HG03175 (cell line): ENCODE data around the gene FAM156A.
"Not testable (repeated sequence)": the region's sequence is repeated elsewhere in the genome, so short reads cannot be mapped to it uniquely, and the experiment has no call there.

ENCODE experiments used
- ATAC-seq: cut with Tn5 transposase; IDR thresholded peaks from one replicate; pipeline ENCODE4 v1.9.1; 2021; ENCODE audit warnings: mild to moderate bottlenecking, moderate library complexity; ENCODE audit not compliant: unreplicated experiment

FAM156A gene

GRCh38 chrX:52958113-52958959, at the start of gene FAM156A:
Gene FAM156A, minus strand, starts transcription at chrX:52958518. Its CDS starts 9,930 bp downstream, at chrX:52948588.
- peak; percentile 88 for ATAC-seq

DNA sequence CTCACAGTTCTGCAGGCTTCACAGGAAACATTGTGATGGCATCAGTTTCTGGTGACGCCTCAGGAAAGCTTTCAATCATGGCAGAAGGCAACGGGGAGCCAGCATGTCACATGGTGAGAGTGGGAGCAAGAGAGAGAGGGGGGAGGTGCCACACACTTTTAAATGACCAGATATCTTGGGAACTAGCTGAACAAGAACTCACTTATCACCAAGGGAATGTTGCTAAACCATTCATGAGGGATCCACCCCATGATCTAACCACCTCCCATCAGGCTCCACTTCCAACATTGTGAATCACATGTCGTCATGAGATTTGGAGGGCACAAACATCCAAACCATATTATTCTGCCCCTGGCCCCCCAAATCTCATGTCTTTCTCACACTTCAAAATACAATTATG, 47.0 kb upstream of the FAM156A start:
- ATAC-seq = no peak

GRCh38 chrX:53004811-53005210, 46.5 kb upstream of the FAM156A start:
- no peak for ATAC-seq

DNA sequence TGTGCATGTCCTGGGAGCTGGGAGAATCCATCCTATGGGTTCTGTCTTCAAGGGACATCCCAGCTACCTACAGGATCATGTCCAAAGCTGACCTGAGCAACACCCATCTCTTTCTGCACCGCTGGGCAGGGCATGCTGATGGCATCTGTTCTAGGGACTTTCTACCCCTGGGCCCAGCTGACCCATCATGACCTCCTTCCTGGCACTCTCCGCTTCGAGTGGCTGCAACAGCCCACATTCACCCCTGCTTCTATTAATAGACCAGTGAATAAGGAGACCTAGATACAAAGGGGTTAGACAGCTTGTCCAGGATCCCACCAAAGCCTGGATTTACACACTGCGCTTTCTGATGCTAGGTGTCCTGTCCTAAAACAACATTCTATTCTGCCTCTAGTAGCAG, 45.7 kb upstream of the FAM156A start:
- no peak for ATAC-seq

- no peak for ATAC-seq
Observed at GRCh38 chrX:53003111-53003510, 44.8 kb upstream of the FAM156A start.

DNA sequence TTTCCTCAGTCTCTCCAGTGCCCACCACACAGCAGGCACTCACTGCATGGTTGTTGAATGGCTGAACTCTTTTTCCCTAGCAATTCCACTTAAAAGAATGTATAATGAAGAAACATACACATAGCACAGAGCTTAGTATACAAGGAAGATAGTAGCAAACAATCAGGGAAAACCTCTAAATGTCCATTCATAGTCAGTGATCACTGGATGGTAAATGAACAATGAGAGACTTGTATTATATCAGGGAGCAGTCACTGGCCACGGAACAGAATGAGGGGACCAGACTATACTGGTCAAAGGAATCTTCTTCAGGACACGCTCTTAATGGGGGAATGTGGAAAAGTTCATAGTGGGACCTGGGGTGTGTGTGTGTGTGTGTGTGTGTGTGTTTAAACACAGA, 43.6 kb upstream of the FAM156A start:
- no peak for ATAC-seq

GRCh38 chrX:53000447-53001135, 42.3 kb upstream of the FAM156A start:
- no peak for ATAC-seq

- no peak for ATAC-seq
Observed at GRCh38 chrX:52995987-52996331, 37.6 kb upstream of the FAM156A start.

GRCh38 chrX:52995135-52995986, 37.0 kb upstream of the FAM156A start:
- peak; percentile 95 for ATAC-seq

DNA sequence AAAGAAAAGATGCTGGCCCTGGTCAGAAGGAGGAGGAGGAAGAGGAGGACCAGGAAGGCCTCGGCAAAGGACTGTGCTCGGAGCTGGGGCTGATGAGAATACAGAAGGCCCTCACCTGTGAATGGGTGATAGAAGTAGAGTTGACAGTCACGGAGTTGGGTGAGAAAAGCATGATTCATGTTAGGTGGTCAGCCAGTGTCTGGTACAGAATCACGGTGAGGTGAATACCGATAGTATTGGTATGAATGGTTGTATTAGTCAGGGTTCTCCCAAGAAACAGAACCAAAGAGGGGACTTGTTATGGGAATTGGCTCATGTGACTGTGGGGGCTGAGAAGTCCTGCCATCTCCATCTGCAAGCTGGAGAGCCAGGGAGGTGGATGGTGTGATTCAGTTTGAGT, 32.5 kb upstream of the FAM156A start:
- no peak for ATAC-seq

GRCh38 chrX:52990011-52990631, 31.8 kb upstream of the FAM156A start:
- peak; percentile 88 for ATAC-seq

- ATAC-seq = no peak
Observed at GRCh38 chrX:52988985-52989917, 30.9 kb upstream of the FAM156A start.

GRCh38 chrX:52983321-52984000, 25.1 kb upstream of the FAM156A start:
- no peak for ATAC-seq

- no peak for ATAC-seq
Observed at GRCh38 chrX:52979993-52980392, 21.7 kb upstream of the FAM156A start.

- no peak for ATAC-seq
Observed at GRCh38 chrX:52979568-52979967, 21.2 kb upstream of the FAM156A start.

DNA sequence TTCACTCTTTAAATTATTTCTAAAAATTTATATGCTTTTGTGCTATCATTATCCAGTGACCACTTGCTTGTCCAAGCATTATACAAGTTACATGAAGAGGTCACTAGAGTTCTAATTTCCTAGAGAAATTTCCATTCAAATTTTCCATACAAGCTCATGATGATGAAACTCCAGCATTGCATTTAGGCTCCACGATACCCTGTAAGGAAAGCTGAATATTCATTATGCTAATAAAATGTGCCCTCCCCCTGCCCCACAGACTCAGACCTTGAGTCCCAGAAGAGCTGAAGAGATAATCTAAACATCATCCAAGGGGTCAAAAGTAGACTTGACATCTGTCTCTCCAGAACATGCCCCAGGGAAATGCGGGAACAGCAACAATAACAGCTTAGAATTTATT, 19.6 kb upstream of the FAM156A start:
- no peak for ATAC-seq

- not testable (repeated sequence) for ATAC-seq
Observed at GRCh38 chrX:52975576-52975975, 17.3 kb upstream of the FAM156A start.

GRCh38 chrX:52974336-52974992, 16.1 kb upstream of the FAM156A start:
- not testable (repeated sequence) for ATAC-seq

DNA sequence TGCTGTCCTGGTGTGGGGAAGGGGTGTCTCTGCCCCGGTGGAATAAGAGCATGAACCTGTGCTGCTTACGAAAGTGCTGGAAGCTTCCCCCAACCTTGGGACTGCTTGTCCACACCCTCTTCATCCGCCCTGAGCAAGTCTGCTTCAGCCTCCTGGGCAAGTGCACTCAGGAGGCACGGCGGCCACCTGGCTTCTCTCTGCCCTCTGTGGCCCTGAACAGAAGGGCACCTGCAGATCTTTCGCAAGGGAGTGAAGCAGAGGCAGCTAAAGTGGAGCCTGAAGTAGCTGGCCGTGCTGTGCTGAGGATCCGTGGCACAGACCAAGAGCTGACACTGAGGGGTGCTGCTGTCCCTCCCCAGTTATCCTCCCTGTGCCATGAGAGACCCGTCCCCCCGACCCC, 9.6 kb upstream of the FAM156A start:
- not testable (repeated sequence) for ATAC-seq
